A673 (cell line): ENCODE data around the gene PRKAG2.

ENCODE experiments used
- CTCF ChIP-seq: fragments of 300-800, 200-600 bp; sonication (generic); conservative IDR thresholded peaks from 2 replicates; pipeline ENCODE4 v1.5.1; 2017; ENCODE audit warnings: low read depth, mild to moderate bottlenecking, antibody characterized with exemption, low read length, moderate library complexity, mixed read lengths
- EZH2 ChIP-seq: fragments of 200-600 bp; sonication (generic); IDR thresholded peaks from 2 replicates; pipeline ENCODE4 v1.6.1; 2017; ENCODE audit warnings: borderline replicate concordance, low read depth, mild to moderate bottlenecking, mixed read lengths, antibody characterized with exemption, low read length; ENCODE audit not compliant: poor library complexity, severe bottlenecking

- TF ChIP-seq CTCF (no peak), EZH2 (no peak)
Observed at GRCh38 chr7:151709141-151710038, 167.5 kb downstream of the PRKAG2 start.
